ENCODE measurements around the gene PCK1. TPM values are rescaled to one million over a fixed set of nuclear protein-coding genes. Genes with fewer than 3 reads are reported as not detected.

The PCK1 gene
- total and polyA plus RNA-seq, 2 of the 13 experiments (the other 11 are each of a cell fraction or from before 2014, with no cell fraction given) = 6.5 to 12.6 TPM

DNA sequence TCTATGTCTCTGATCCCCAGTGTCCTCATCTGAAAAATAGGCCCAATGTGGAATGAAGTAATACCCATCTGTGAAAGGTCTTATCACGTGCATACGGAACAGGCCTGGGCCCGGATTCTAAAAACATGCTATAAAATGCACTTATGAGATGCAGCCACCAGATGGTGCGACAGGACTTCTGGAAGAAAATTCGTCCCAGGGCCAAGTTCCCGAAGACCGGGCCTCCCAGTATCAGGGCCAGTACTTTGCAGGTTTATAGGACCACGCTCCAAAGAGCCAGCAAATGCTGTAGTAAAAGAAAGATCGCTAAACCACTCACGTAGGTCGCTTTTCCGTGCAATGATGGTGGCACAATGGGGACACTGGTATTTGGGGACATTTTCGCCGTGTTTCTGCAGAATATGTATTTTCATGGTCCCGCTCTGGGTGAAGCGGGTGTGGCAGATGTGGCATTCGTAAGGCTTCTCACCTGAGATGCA lies 46.6 kb upstream of the PCK1 start (continued):
- TF ChIP-seq CREBL2 (CRISPR knock-in tag; IDR thresholded peaks at IDR 0.05; ENCODE audit: borderline replicate concordance) (no peak), SP140L (CRISPR knock-in tag; IDR thresholded peaks at IDR 0.05; ENCODE audit: borderline replicate concordance) (no peak), HMGA1 (CRISPR knock-in tag; conservative IDR thresholded peaks at IDR 0.05) (no peak), NKX3-1 (CRISPR knock-in tag; IDR thresholded peaks at IDR 0.05) (no peak), ZNF746 (CRISPR knock-in tag; IDR thresholded peaks at IDR 0.05) (no peak), SRF (IDR thresholded peaks at IDR 0.05; ENCODE audit: low read depth, low read length) (no peak), NFKB2 (CRISPR knock-in tag; IDR thresholded peaks at IDR 0.05; ENCODE audit: borderline replicate concordance) (no peak), POLR2AphosphoS5 (IDR thresholded peaks at IDR 0.05; ENCODE audit: low read depth, low read length) (no peak), SAFB2 (CRISPR knock-in tag; IDR thresholded peaks at IDR 0.05; ENCODE audit: borderline replicate concordance, low read depth) (no peak), FOXM1 (CRISPR knock-in tag; IDR thresholded peaks at IDR 0.05) (no peak), HMG20B (CRISPR knock-in tag; conservative IDR thresholded peaks at IDR 0.05) (no peak), REPIN1 (CRISPR knock-in tag; IDR thresholded peaks at IDR 0.05; ENCODE audit: borderline replicate concordance, low read depth) (0 out of 2 replicates have a peak, but pooled peaks have one; percentile 50), ZNF703 (CRISPR knock-in tag; IDR thresholded peaks at IDR 0.05; ENCODE audit: borderline replicate concordance) (no peak), XRCC5 (optimal IDR thresholded peaks at IDR 0.05; ENCODE audit: low read length) (peak; percentile 79), PHF8 (CRISPR knock-in tag; IDR thresholded peaks at IDR 0.05) (peak; percentile 32; the same call in 1 of the 2 replicates), RBM22 (optimal IDR thresholded peaks at IDR 0.05; ENCODE audit: low read length) (no peak), ZFX (CRISPR knock-in tag; IDR thresholded peaks at IDR 0.05; ENCODE audit: low read depth) (peak; percentile 58), SMAD3 (CRISPR knock-in tag; IDR thresholded peaks at IDR 0.05) (0 out of 2 replicates have a peak, but pooled peaks have one; percentile 47), ATRX (CRISPR knock-in tag; IDR thresholded peaks at IDR 0.05; ENCODE audit: borderline replicate concordance) (no peak), ZFY (CRISPR knock-in tag; IDR thresholded peaks at IDR 0.05) (peak; percentile 31; the same call in 1 of the 2 replicates), MATR3 (CRISPR knock-in tag; IDR thresholded peaks at IDR 0.05) (no peak), ZBTB42 (CRISPR knock-in tag; IDR thresholded peaks at IDR 0.05) (no peak), IKZF1 (IDR thresholded peaks at IDR 0.05) (no peak), ATF2 (CRISPR knock-in tag; IDR thresholded peaks at IDR 0.05) (no peak; the same call in 1 of the 2 replicates), TSC22D2 (CRISPR knock-in tag; IDR thresholded peaks at IDR 0.05; ENCODE audit: borderline replicate concordance) (no peak)
- TF ChIP-seq, protein P1, sequence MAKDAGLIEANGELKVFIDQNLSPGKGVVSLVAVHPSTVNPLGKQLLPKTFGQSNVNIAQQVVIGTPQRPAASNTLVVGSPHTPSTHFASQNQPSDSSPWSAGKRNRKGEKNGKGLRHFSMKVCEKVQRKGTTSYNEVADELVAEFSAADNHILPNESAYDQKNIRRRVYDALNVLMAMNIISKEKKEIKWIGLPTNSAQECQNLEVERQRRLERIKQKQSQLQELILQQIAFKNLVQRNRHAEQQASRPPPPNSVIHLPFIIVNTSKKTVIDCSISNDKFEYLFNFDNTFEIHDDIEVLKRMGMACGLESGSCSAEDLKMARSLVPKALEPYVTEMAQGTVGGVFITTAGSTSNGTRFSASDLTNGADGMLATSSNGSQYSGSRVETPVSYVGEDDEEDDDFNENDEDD (CRISPR knock-in tag; IDR thresholded peaks at IDR 0.05; ENCODE audit: borderline replicate concordance) = no peak
- TF ChIP-seq, protein P2, sequence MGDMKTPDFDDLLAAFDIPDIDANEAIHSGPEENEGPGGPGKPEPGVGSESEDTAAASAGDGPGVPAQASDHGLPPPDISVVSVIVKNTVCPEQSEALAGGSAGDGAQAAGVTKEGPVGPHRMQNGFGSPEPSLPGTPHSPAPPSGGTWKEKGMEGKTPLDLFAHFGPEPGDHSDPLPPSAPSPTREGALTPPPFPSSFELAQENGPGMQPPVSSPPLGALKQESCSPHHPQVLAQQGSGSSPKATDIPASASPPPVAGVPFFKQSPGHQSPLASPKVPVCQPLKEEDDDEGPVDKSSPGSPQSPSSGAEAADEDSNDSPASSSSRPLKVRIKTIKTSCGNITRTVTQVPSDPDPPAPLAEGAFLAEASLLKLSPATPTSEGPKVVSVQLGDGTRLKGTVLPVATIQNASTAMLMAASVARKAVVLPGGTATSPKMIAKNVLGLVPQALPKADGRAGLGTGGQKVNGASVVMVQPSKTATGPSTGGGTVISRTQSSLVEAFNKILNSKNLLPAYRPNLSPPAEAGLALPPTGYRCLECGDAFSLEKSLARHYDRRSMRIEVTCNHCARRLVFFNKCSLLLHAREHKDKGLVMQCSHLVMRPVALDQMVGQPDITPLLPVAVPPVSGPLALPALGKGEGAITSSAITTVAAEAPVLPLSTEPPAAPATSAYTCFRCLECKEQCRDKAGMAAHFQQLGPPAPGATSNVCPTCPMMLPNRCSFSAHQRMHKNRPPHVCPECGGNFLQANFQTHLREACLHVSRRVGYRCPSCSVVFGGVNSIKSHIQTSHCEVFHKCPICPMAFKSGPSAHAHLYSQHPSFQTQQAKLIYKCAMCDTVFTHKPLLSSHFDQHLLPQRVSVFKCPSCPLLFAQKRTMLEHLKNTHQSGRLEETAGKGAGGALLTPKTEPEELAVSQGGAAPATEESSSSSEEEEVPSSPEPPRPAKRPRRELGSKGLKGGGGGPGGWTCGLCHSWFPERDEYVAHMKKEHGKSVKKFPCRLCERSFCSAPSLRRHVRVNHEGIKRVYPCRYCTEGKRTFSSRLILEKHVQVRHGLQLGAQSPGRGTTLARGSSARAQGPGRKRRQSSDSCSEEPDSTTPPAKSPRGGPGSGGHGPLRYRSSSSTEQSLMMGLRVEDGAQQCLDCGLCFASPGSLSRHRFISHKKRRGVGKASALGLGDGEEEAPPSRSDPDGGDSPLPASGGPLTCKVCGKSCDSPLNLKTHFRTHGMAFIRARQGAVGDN (CRISPR knock-in tag; IDR thresholded peaks at IDR 0.05) = no peak
